KG1 (cell line): ENCODE data around the gene CYBC1.
"Not testable (repeated sequence)": the region's sequence is repeated elsewhere in the genome, so short reads cannot be mapped to it uniquely, and the experiment has no call there.

Source experiments
- DNase-seq: peaks from one replicate; lab custom pipeline; 2025; lab: John Stamatoyannopoulos, UW

Gene CYBC1

DNA sequence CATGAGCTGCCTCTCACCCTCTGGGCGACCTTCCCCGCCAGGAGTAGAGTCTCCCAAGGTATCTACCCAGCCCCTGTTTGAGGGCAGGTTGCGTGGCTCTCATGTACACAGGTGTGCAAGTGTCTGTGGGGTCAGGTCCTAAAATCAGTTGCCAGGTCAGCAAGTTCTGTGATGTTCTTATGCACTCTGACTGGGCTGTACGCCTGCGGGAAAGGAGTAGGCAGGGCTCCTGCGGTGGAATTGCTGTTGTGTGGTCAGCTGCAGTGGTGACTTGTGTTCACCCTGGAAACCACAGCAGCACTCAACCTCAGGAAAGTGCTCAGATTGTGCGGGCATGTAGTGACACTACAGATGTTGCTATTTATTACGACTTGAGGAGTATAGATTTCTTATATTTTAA is 27.4 kb upstream of the CYBC1 start:
- no peak for DNase-seq

GRCh38 chr17:82475458-82475857 is 24.9 kb upstream of the CYBC1 start:
- DNase-seq, result no peak

DNA sequence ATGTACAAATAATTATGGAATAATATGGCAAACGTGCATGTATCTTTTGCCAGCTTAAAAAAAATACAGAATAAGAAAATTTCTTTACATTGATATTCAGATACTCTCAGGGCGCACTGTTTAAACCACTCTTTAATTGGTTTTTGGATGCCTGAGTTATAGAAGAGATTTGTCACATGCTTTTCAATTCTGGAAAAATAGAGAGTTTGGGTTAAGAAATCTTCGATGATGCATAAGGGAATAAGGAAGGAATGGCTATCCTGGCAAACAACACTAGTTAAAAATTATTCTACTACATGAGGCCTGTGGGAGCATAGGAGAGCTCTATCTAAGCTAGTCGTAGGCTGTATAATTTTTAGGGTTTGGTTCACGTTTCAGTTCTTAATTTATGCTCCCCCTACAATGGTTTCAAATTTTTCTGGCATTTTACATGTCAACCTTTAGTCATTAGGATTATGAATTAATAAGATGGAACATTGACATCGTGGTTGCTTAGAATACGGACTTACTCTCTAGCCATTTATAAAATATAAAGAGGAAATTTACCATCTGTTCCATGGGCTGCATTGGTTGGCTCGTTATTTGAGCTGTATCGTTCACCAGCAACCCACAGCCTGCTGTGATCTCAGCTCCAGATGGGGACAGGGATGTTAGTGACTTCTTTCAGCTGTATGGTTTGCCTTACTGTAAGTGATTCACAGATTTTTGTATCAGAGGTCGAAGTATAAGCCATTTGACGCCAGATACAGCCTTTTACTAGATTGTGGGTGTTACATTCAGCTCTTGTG is 23.9 kb upstream of the CYBC1 start:
- no peak for DNase-seq

DNA sequence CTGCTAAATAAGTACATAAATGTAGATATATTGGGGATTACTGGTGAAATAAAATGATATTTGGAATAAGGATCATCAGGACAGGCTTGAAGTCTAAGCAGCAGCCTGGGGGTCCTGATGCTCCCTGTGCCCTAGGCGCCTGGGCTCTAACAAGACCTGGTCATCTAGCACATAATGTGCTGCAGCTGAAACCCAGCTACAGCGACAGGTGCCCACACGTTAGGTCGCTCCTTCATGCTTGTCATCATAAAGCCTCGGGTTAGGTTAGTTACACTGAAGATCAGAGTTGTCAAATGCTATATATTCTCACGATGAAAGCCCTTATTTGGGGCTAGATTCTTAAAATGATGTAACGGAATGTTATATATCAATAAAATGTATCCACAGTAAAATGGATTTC is 19.5 kb upstream of the CYBC1 start:
- DNase-seq, result no peak

DNA sequence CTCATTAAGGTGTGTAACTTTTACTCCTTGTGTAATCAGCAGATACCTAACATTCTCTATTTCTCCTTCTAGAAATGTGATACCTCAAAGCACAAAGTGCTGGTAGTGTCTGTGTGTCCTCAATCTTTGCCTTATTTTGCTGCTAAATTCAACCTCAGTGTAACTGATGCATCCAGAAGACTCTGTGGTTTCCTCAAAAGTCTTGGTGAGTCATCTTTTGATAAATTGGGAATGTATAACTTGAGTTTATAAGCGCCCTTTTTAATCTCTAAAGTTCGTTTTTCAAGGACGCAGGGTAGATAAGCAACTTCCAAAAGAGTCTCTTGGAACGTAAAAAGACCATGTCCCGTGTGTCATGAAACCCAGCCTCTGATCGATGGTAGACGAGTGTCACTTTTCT is 18.1 kb upstream of the CYBC1 start:
- DNase-seq, result no peak

DNA sequence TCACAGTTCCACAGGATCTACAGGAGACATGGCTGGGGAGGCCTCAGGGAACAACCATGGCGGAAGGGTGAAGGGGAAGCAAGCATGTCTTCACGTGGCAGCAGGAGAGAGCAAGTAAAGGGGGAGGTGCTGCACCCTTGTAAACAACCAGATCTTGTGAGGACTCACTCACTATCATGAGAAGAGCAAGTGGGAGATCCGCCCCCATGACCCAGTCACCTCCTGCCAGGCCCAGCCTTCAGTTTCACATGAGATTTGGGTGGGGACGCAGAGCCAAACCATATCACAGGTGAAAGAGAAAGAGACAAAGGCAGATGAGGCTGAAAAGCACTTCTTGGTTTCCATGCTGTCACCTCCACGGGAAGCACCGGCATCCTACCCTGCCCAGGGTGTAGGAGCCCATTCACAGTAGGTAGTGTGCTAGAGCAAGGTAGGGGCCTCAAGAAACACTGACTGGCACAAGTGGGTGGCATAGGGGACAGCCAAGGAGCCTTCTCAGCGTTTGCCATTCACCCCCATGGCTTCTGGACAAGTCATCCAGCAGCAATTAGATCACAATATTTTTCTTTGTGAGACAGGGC is 14.6 kb upstream of the CYBC1 start:
- no peak for DNase-seq

DNA sequence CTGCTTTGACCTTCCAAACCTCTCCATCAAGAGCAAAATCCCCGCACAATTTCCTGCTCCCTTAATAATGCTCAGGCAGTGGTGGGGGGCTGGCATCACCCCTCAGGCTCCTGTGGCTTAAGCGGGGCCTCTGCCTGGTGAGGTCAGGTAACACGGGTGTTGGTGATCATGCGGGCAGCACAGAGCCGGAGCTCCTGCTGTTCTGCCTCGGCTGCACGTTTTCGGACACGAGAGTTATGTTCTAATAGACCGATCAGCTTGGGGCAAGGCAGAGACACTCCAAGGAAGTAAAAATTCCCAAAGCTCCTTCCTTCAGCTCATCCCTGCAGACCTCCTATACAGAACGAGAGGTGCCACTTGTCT is 14.0 kb upstream of the CYBC1 start:
- DNase-seq, result no peak

GRCh38 chr17:82463925-82464566 is 13.5 kb upstream of the CYBC1 start:
- no peak for DNase-seq

- no peak for DNase-seq
These were observed 12.8 kb upstream of the CYBC1 start for GRCh38 chr17:82463391-82463790.

- DNase-seq, result no peak
These were observed 11.4 kb upstream of the CYBC1 start for GRCh38 chr17:82461827-82462524.

- DNase-seq, result not testable (repeated sequence)
These were observed 9.4 kb upstream of the CYBC1 start for GRCh38 chr17:82459936-82460335.

- DNase-seq, result peak; percentile 16
These were observed 8.4 kb upstream of the CYBC1 start for GRCh38 chr17:82458885-82459424.

GRCh38 chr17:82458179-82458884 is 7.8 kb upstream of the CYBC1 start, which contains the start of gene NARF:
NARF (plus strand) TSS chr17:82458741; CDS start chr17:82458804, 63 bp downstream.
- DNase-seq, result peak; percentile 93

GRCh38 chr17:82457929-82458178 is 7.3 kb upstream of the CYBC1 start:
- DNase-seq, result no peak

DNA sequence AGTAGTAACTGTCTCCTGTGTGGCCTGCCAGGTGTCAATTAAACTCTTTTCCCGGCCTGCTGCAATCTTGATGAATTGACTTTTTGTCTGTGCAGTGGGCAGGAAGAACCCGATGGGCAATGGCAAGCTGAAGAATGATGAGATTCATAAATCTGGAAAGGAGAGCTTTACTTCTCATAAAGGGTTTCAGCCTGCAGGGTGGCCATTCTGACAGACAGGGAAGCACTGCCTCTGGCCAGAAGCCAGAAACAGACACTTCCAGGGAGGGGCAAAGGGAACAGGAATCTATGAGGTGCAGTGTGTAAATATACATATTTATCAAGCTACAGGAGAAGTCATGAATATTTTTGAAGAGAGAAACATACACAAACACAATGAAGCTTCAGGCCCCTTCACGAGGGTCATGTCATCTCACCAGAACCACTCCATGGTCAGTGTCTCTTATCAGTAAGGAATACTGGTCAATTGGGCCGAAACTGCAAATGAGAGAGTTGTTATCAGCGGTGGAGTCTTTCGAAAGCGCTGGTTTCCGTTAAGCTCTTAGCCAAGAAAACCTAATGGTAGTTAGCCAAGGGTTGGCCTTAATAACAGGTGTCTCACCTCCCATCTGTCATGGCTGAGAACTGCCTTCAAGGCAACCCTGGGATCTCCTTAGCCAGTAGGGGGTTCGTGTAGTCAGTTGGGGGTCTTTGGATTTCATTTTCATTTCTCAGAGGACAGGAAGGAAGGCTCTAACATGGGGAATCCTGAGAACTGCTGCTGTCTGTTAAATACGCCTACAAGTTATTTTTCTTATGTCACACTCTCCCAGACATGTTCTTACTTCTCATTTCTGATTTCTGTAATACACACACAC is 6.7 kb upstream of the CYBC1 start:
- DNase-seq, result no peak

- DNase-seq, result not testable (repeated sequence)
These were observed 3.2 kb upstream of the CYBC1 start for GRCh38 chr17:82453706-82454105.

GRCh38 chr17:82453151-82453550 is 2.6 kb upstream of the CYBC1 start:
- DNase-seq, result not testable (repeated sequence)

GRCh38 chr17:82452162-82452561 is 1.6 kb upstream of the CYBC1 start:
- no peak for DNase-seq

- no peak for DNase-seq
These were observed 632 bp downstream of the CYBC1 start for GRCh38 chr17:82449883-82450356.

GRCh38 chr17:82449131-82449882 is 1.2 kb downstream of the CYBC1 start:
- peak; percentile 32 for DNase-seq
